ENCODE results near the gene OTOGL. TPM values are rescaled to one million over a fixed set of nuclear protein-coding genes. Genes with fewer than 3 reads are reported as not detected.

Gene OTOGL
- polyA plus RNA-seq, 2 of the 4 experiments (the other 2 are of a cell fraction): 0.04 TPM; not detected in 1

DNA sequence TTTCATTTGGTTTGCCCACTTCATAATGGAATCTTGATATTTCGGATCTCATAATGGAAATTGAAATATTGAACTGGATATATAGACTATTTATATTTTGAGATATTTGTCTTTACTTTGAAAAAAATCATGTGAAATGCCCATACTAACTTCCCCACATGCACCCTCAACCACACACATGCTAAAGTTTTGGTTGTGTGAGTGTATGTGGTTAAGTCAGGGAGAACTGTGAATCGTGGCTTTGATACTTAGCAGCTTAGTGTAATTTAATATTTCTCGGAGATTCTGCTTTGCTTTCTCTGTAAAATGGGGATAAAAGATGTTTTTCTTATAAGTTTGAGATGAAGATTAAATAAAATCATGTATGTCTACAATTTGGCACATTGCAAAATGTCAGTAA lies 162.1 kb downstream of the OTOGL start:
- Histone ChIP-seq H3K4me2 (no peak overlapping the region), H3K27ac (no peak overlapping the region), H3K4me3 (no peak overlapping the region), H3K4me1 (no peaks in the 10 kb centered on the region), H3K9me3 (no peaks in the 10 kb centered on the region)
- DNase-seq (ENCODE audit: low read depth in 1 of 2, low spot score in 1 of 2) (no peak), FAIRE-seq (no peak), ATAC-seq (no peak)
- TF ChIP-seq KDM1A (IDR thresholded peaks at IDR 0.05; ENCODE audit: low read depth): no peak
- no peak for TF ChIP-seq HOXB5 (CRISPR knock-in tag; IDR thresholded peaks at IDR 0.05)
- no peak for TF ChIP-seq POLR2A (IDR thresholded peaks at IDR 0.05; ENCODE audit: low read length)
- ChIA-PET CTCF (interaction anchor here (2.0 kb wide), 1 partner anchor 9 kb away, joined by 12 read pairs; no protein-coding TSS in a partner anchor), POLR2A (no interaction called here)
- WGBS (ENCODE audit: missing lambda C conversion rate): 61% methylated on average over 3 of the region's 3 CpGs

- CTCF ChIA-PET: no interaction called here
- TF ChIP-seq KDM1A (IDR thresholded peaks at IDR 0.05; ENCODE audit: low read depth) (no peak), GATA3 (IDR thresholded peaks at IDR 0.05; ENCODE audit: borderline replicate concordance) (no peak)
- H3K27ac ChIP-seq: no peak overlapping the region
- H3K4me1 ChIP-seq: no peaks in the 10 kb centered on the region
- DNase-seq (ENCODE audit: low read depth in 1 of 2, low spot score in 1 of 2): no peak
- no peaks in the 10 kb centered on the region for H3K9me3 ChIP-seq
- ATAC-seq: no peak
- POLR2A ChIA-PET: no interaction called here
- no peak overlapping the region for H3K4me3 ChIP-seq
- H3K4me2 ChIP-seq: no peak overlapping the region
- WGBS (ENCODE audit: missing lambda C conversion rate): 3% methylated on average over 1 of the region's 1 CpG
- FAIRE-seq: no peak
Measured at GRCh38 chr12:80262346-80262745, 163.0 kb downstream of the OTOGL start.

- POLR2A ChIA-PET: no interaction called here
- no peak overlapping the region for H3K4me3 ChIP-seq
- DNase-seq (ENCODE audit: low read depth in 1 of 2, low spot score in 1 of 2): no peak
- no peak overlapping the region for H3K27ac ChIP-seq
- WGBS (ENCODE audit: missing lambda C conversion rate): 59% methylated on average over 4 of the region's 4 CpGs
- FAIRE-seq: no peak
- H3K4me1 ChIP-seq: no peaks in the 10 kb centered on the region
- no peak for ATAC-seq
- H3K9me3 ChIP-seq: no peaks in the 10 kb centered on the region
- TF ChIP-seq HOXB5 (CRISPR knock-in tag; IDR thresholded peaks at IDR 0.05): no peak
- no peak for TF ChIP-seq SREBF2 (IDR thresholded peaks at IDR 0.05)
- no peak for TF ChIP-seq CBX8 (IDR thresholded peaks at IDR 0.05)
- TF ChIP-seq TFCP2L1 (CRISPR knock-in tag; IDR thresholded peaks at IDR 0.05): no peak
- TF ChIP-seq, protein P1, sequence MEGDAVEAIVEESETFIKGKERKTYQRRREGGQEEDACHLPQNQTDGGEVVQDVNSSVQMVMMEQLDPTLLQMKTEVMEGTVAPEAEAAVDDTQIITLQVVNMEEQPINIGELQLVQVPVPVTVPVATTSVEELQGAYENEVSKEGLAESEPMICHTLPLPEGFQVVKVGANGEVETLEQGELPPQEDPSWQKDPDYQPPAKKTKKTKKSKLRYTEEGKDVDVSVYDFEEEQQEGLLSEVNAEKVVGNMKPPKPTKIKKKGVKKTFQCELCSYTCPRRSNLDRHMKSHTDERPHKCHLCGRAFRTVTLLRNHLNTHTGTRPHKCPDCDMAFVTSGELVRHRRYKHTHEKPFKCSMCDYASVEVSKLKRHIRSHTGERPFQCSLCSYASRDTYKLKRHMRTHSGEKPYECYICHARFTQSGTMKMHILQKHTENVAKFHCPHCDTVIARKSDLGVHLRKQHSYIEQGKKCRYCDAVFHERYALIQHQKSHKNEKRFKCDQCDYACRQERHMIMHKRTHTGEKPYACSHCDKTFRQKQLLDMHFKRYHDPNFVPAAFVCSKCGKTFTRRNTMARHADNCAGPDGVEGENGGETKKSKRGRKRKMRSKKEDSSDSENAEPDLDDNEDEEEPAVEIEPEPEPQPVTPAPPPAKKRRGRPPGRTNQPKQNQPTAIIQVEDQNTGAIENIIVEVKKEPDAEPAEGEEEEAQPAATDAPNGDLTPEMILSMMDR (IDR thresholded peaks at IDR 0.05): no peak
- TF ChIP-seq HOXA7 (CRISPR knock-in tag; IDR thresholded peaks at IDR 0.05): no peak
- no peak for TF ChIP-seq ZNF302 (CRISPR knock-in tag; IDR thresholded peaks at IDR 0.05)
- no peak for TF ChIP-seq KDM1A (IDR thresholded peaks at IDR 0.05; ENCODE audit: low read depth)
- no peak for TF ChIP-seq POLR2AphosphoS2 (conservative IDR thresholded peaks at IDR 0.05; ENCODE audit: low read length)
- TF ChIP-seq ELK1 (IDR thresholded peaks at IDR 0.05; ENCODE audit: low read depth, low read length): no peak
- no peak for TF ChIP-seq CHD4 (IDR thresholded peaks at IDR 0.05; ENCODE audit: borderline replicate concordance)
- TF ChIP-seq RCOR1 (IDR thresholded peaks at IDR 0.05; ENCODE audit: low read depth, low read length): no peak
- TF ChIP-seq, protein P2, sequence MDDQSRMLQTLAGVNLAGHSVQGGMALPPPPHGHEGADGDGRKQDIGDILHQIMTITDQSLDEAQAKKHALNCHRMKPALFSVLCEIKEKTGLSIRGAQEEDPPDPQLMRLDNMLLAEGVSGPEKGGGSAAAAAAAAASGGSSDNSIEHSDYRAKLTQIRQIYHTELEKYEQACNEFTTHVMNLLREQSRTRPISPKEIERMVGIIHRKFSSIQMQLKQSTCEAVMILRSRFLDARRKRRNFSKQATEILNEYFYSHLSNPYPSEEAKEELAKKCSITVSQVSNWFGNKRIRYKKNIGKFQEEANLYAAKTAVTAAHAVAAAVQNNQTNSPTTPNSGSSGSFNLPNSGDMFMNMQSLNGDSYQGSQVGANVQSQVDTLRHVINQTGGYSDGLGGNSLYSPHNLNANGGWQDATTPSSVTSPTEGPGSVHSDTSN (IDR thresholded peaks at IDR 0.05): no peak
- no peak for TF ChIP-seq FOSL2 (IDR thresholded peaks at IDR 0.05)
- TF ChIP-seq FOSL2 (CRISPR knock-in tag; IDR thresholded peaks at IDR 0.05): no peak
- no peak for TF ChIP-seq MAZ (IDR thresholded peaks at IDR 0.05; ENCODE audit: borderline replicate concordance, low read depth, low read length)
- no peak for TF ChIP-seq TP53 (CRISPR knock-in tag; IDR thresholded peaks at IDR 0.05)
- TF ChIP-seq, protein P3, sequence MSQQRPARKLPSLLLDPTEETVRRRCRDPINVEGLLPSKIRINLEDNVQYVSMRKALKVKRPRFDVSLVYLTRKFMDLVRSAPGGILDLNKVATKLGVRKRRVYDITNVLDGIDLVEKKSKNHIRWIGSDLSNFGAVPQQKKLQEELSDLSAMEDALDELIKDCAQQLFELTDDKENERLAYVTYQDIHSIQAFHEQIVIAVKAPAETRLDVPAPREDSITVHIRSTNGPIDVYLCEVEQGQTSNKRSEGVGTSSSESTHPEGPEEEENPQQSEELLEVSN (IDR thresholded peaks at IDR 0.05; ENCODE audit: borderline replicate concordance, low read depth): no peak
- no peak for TF ChIP-seq MYC (IDR thresholded peaks at IDR 0.05; ENCODE audit: borderline replicate concordance, low read length)
- CTCF ChIA-PET: no interaction called here
- no peak overlapping the region for H3K4me2 ChIP-seq
Measured at GRCh38 chr12:80262771-80263170, 163.4 kb downstream of the OTOGL start.
